ENCODE data around the gene IL19. TPM values are rescaled to one million over a fixed set of nuclear protein-coding genes. Genes with fewer than 3 reads are reported as not detected.
A peak's percentile ranks its signal among the peaks of the same experiment; 100 is the strongest.

IL19 gene
- total and polyA plus RNA-seq, 9 of the 15 experiments (the other 6 are each of a cell fraction or from before 2014, with no cell fraction given): not detected

- TF ChIP-seq, protein P1, sequence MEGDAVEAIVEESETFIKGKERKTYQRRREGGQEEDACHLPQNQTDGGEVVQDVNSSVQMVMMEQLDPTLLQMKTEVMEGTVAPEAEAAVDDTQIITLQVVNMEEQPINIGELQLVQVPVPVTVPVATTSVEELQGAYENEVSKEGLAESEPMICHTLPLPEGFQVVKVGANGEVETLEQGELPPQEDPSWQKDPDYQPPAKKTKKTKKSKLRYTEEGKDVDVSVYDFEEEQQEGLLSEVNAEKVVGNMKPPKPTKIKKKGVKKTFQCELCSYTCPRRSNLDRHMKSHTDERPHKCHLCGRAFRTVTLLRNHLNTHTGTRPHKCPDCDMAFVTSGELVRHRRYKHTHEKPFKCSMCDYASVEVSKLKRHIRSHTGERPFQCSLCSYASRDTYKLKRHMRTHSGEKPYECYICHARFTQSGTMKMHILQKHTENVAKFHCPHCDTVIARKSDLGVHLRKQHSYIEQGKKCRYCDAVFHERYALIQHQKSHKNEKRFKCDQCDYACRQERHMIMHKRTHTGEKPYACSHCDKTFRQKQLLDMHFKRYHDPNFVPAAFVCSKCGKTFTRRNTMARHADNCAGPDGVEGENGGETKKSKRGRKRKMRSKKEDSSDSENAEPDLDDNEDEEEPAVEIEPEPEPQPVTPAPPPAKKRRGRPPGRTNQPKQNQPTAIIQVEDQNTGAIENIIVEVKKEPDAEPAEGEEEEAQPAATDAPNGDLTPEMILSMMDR (IDR thresholded peaks at IDR 0.05 in 2 of 3, conservative IDR thresholded peaks at IDR 0.05 in 1 of 3; ENCODE audit: insufficient read depth in 2 of 3, low read depth in 1 of 3, low read length in 3 of 3): peak; percentile 52 to 57 (median 54); a peak in 5 of 6 replicates
- TF ChIP-seq ZNF121 (CRISPR knock-in tag; conservative IDR thresholded peaks at IDR 0.05) (no peak), ZNF780A (CRISPR knock-in tag; IDR thresholded peaks at IDR 0.05) (no peak), SREBF1 (IDR thresholded peaks at IDR 0.05; ENCODE audit: borderline replicate concordance, low read depth, low read length) (no peak), TAF15 (IDR thresholded peaks at IDR 0.05; ENCODE audit: low read depth, low read length) (no peak), EHMT2 (IDR thresholded peaks at IDR 0.05) (0 out of 2 replicates have a peak, but pooled peaks have one; percentile 23), MTA3 (IDR thresholded peaks at IDR 0.05; ENCODE audit: borderline replicate concordance) (0 out of 2 replicates have a peak, but pooled peaks have one; percentile 35), RAD21 (CRISPR knock-in tag; conservative IDR thresholded peaks at IDR 0.05 in 1 of 2, IDR thresholded peaks at IDR 0.05 in 1 of 2) (peak in 1 of 2 experiments; percentile 42; a peak in 2 of 4 replicates), CBX5 (IDR thresholded peaks at IDR 0.05; ENCODE audit: borderline replicate concordance, low read depth) (peak; percentile 99), ZNF24 (IDR thresholded peaks at IDR 0.05) (no peak), ZNF280B (CRISPR knock-in tag; IDR thresholded peaks at IDR 0.05) (0 out of 2 replicates have a peak, but pooled peaks have one; percentile 78), AFF4 (CRISPR knock-in tag; IDR thresholded peaks at IDR 0.05) (no peak)
Observed at GRCh38 chr1:206878456-206878855, 107.9 kb downstream of the IL19 start (continued).

All from K562 (cell line).